ENCODE measurements around the gene PDX1.
A peak's percentile ranks its signal among the peaks of the same experiment; 100 is the strongest.
"Not testable (repeated sequence)": the region's sequence is repeated elsewhere in the genome, so short reads cannot be mapped to it uniquely, and the experiment has no call there.

Gene PDX1

DNA sequence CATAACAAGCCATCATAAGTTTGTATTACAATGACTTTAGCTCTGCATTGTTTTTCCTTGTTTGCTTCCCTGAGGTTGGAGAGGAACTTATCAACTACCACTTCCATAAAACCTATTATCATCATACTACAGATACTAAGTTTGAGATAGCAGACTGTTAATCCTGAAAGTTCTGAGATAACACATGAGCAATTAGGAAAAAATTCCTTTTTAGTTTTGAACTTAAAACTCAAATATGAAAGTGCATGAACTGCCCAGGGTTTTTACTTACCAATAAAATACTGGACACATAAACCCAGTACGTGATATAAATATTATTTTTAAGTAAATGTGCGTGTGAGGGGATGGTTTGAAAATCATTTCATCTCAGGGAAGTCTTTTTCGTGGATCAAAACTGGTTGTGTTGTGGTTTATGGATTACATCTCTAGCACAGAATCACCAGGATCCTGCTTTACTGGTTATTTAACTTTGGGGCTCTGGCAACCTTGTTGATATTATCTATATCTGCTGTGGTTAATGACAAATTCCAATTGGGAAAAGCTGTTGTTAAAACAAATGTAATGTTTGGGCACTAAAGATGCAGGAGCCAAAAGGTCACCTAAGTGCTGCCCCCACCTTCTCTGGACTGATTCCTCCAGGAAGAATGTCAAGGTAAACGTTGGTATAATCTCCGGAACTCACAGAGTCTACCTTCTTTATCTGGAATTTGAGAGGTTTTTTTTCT lies 36.9 kb downstream of the PDX1 start:
- DNase-seq, result no peak

DNA sequence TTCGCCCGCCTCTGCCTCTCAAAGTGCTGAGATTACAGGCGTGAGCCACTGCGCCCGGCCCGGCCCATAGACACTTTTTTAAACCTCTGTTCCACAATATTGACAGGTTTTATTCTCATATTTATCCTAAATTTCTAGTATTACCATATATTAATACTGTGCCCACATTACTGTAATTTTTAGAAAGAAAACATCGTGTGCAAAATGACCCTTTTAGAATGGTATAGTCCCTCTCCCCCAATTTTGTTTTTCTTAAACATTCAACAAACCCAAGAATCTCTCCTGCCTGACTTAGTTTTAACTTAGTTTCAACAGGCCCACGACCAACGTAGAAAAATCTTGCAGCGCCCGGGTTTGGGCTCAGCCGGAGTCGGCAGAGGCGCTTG lies 40.2 kb downstream of the PDX1 start:
- DNase-seq, result no peak

DNA sequence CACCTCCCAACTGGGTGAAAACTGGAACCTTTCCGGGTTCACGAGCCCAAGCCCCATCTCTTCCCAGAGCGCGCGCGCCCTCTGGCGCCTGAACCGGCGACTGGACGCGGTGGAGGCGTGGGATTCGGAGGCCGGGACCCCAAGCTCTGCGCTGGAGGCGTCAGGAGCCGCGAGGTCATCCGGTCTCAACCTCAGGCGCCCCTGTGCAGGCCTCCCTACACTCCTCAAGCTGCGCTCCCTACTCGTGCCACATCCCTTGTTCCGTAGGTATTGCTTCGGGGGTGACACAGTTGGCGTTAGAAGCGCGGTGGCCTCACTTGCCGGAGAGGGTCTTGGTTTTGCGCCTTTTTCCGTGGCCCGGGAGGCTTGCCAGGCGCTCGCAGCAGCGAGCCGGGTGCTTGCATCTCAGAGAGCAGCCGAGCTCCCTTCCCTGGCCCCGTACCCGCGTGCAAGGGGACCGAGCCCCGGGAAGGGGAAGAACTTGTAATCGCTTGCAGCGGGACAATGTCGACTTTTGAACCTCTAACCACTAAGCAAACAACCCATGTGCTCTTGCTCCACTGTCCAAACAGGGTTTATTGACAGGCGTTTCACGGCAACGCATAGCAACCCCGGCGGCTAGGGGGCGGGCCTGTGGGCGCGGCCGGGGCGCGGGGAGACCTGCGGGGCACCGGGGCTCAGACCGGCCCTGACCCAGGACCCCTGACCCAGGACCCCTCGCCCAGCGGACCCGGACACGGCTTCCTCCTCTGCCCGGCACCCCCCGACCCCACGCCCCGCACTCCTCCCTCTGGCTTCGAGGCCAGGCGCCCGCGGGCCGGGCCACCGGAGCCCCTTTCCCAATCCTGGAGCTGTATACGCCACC lies 40.8 kb downstream of the PDX1 start:
- peak; percentile 65 to 67 for DNase-seq

DNA sequence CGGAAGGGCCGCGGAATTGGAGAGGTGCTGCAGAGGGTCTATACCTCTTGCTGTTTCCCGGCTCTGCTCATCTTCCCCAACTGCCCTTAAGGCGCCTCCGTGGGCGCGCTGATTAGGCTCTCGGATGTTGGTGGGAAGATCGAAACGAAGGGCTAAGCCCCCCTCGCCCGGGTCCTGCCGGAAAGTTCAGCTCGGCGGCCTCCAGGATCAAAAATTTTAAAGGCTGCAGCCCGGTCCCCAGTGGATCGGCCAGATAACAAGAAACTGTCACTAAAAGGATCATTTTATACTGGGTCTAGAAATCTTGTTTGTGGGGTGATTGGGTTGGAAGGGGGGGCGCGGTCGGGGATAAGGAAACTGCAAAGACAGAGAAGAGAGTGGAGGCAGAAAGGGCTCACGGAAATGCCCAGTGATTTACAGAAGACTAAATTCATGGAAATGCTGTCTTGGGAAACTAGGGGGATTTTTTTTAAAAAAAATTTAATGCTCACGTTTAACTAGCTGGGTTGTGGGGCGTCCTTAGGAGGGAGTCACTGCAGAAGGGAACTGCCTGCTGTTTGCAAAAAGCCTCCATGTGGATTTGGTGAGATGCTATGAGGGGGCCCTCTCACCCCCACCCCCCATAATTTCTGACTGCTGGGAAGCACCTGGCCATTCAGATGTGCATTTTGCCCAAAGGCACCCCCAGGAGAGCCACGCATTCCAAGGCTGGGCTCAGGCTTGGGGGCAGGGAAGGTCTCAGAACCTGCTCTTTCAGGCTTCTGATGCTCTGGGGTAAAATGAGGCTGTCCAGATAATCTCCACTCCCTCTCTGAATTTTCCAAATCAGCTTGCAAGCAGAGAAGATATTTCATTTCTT lies 41.7 kb downstream of the PDX1 start:
- DNase-seq, result no peak

DNA sequence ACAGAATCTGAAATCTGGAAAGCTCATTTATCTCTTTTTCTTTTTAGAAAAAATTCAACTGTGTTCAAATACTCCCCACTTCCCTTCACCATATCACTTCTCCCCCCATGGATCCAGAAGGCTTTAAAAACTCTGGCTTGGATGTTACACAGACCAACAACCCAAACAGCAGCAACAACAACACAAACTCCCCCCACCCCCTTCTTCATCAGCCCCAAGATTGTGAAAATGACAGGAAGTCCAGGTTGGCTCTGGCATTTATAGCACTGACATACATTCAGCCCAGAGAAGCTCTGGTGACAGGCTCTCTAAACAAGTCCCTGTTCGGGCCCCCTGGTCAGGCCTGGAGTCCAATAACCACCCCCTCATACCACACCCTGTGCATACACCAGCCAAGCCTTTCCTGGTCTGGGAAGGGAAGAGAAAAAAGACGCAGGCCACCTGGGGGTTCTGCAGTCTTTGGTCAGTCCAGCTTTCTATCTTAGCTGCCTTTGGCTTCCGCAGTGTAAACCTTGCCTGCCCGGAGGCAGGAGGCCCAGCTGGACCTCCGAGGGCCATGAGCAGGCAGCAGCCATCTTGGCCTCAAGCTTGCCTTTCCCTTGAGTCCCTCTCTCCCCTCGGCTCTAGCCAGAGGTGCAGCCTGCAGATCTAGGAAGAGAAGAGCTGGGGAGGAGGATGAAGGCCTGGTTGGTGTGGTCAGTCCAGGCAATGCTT lies 42.5 kb downstream of the PDX1 start:
- no peak for DNase-seq

DNA sequence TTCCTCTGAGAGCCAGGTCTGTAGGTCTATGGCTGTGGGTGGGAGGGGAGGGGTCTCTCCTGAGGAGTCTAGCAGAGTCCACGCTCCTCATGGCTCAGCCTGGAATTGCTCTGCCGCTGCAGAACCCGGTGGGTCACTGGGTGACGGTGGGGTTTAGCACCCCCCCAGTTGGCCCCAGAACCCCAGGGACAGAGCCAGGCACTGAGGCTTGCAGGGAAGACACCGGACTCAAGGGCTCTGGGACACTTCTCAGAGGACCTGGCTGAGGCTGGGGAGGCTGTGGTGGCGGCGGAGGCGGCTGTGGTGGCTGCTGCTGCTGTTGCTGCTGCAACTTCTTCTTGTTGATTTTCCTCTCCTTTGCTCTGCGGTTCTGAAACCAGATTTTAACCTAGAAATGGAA lies 43.2 kb downstream of the PDX1 start:
- no peak for DNase-seq

DNA sequence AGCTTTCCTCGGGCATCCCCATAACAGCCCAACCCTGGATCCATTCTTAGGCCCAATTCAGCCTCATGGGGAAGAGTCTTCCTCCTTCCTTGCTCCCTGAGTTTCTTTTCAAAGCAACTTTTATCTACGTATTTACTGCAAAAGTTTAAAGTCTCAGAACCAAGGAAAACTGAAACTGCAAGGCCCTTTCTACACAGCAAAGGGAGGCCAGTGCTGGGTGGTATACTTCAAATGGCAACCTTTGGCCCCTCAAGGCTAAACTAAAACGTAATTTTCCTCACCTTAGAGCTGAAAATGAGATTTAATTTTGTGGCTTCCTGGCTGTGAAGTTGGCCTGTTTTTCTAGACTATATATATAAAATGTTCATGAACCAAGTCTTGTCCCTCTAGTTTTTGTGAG lies 43.7 kb downstream of the PDX1 start:
- no peak for DNase-seq

DNA sequence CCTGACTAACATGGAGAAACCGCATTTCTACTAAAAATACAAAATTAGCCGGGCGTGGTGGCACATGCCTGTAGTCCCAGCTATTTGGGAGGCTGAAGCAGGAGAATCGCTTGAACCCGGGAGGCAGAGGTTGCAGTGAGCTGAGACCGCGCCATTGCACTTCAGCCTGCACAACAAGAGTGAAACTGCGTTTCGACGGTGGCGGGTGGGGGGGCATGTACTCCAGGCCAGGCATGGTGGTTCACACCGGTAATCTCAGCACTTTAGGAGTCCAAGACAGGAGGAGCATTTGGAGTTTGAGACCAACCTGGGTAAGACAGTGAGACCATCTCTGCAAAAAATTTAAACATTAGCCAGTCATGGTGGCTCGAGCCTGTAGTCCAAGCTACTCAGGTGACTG lies 44.4 kb downstream of the PDX1 start:
- not testable (repeated sequence) for DNase-seq

DNA sequence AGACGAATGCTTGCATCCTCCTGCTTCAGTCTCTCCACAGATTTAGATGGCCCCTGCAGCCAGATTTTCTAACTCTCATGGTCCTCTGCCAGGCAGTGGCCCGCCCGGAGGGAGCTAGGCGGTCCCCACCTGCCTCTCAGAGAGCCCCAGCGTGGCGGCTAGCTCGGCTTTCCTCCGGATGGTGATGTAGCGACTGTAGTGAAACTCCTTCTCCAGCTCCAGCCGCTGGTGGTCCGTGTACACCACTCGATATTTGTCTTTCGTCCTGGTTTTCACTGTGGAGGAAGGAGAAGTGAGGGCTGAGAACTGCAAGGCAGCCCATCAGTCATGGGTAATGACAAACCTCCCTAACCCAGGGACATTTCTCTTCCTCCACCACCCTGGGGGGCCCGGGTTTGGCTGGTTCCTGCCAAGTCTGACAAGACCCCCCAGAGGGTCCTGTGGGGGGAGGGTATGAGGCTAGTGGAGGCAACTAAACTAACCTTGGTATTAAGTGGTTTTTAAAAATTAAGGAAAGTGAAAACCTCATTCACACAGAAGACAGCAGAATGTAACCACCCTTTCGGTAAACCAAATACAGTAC lies 45.0 kb downstream of the PDX1 start:
- DNase-seq, result no peak

DNA sequence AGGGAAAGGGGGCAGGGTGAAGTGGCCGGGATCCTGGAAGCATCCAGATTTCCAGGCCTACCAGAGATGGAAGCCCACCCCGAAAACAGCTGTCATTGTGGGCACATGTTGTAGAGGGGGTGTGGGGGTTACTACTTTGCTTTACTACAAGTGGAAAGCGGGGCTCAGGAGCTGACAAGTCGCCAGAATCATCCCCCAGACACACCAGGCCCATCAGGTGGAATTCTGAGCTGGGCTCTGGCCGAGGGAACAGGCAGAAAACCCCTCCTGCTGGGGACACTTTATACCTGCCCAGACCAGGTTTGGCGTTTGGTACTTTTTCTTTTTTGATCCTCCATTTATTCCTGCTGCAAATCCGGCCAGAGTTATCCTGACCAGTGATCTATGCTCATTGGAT lies 45.5 kb downstream of the PDX1 start:
- DNase-seq, result no peak

DNA sequence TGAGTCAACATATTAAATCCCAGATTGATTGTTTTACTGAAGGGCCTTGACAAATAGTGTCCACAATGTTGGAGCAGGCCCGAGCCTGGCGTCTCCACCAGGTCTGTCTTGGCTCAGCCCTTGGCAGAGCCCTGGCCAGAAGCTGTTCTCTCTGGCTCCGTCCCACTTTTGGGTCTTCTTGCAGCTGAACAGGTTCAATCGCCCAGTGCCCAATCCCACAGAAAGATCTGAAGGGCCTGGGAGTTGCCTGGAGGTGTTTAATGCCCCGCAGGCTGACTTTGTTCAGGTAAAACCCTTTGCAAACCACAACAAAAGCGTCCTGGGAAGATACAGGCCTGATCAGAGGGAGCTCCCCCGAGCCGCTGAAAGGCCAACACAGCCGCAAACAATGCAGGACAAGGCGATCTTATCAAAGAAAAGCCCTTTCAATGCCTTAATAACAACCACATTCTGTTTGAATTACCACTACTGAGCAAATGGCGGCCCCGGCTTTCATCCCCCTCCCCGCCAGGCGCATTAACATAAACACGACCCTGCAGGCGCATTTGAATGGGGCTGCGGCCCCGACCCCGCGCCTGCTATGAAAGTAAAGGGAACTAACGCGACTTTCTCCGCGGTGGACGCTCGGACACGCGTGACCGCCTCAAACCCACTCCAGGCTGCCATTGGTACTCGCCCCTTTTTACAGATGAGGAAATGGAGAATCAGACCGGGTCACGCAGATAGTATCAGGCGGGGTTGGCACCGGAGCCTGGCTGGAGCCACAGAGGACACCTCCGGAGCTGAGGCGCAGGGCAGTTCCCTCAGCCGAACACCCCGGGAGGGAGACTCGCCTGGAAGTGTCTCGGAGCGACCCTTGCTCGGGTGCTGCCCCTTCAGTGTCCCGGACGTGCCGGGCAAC lies 46.2 kb downstream of the PDX1 start:
- no peak for DNase-seq

DNA sequence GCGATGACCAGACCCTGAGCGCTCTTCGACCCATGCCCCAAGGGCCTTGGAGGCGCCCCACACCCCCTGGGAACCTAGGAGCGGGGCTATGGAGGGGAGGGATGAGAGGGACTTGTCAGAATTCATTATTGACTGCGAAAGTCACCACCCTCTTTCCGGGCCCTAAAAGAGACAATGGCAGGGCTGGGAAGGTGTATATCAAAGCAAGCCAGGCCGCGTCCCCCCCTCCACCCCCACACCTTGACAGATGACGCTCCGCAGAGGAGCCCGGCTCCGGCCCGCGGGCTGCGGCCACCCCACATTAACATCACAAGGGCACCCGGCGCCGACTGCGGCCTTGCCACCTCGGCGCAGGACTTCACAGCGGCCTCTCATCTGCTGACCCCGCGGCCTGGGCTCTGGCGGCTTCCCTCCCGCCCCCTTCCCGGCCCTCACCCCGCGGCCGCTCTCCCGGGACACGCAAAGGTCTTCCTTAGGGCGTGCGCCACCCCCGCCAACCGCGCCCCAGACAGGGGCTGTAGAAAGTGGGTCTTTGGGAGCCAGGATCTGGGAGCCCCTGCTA lies 46.9 kb downstream of the PDX1 start:
- no peak for DNase-seq

DNA sequence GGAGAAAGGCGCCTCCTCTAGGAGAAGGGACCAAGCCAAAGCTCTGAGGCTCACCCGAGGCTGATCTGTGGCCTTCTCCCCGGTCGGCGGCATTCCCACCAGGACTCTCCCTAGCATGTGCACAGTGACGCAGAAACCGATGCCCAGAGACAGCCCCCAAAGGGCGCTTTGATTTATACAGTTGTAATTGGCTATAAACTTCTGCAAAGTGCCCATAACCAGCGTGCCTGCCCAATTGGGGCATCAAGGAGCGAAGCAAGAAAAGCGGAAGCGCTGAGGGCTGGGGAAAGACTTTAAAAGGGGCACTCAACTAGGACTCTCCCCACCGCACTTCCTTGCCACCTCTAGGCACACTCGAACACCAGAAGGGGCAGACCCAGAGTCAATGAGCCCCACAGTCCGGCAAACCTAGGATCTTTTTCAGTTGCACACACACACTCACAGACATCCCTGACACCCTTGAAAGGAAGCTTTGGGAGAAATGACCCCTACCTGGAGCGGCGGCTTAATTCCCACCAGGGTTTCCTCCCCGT lies 47.5 kb downstream of the PDX1 start:
- DNase-seq, result no peak

DNA sequence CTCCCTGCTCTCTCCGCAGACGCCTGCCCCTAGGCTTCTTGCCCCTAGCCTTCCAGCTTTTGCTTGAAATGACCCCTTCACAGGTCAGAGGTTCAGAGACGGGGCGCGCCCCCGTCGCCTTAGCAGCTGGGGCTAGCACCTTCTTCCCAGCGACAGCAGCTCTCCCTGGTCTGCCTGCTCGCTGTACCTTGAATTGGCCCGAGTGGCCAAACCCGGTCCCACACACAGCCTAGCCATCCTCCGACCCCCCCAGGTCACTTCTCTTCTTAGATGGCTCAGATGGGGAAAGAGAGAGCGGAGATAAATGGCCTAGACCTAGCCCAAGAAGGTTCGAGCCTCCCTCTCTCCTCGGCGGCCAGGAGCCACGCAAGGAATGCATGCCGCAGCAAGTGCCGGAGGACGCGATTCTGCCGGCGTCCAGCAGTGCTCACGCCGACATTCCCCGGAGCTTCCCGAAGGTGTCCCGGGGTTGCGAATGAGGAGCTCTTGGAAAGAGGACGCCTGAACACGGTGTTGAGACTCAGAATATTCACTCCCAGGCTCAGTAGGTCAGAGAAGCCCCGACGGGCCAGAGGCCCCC lies 48.0 kb downstream of the PDX1 start:
- no peak for DNase-seq

DNA sequence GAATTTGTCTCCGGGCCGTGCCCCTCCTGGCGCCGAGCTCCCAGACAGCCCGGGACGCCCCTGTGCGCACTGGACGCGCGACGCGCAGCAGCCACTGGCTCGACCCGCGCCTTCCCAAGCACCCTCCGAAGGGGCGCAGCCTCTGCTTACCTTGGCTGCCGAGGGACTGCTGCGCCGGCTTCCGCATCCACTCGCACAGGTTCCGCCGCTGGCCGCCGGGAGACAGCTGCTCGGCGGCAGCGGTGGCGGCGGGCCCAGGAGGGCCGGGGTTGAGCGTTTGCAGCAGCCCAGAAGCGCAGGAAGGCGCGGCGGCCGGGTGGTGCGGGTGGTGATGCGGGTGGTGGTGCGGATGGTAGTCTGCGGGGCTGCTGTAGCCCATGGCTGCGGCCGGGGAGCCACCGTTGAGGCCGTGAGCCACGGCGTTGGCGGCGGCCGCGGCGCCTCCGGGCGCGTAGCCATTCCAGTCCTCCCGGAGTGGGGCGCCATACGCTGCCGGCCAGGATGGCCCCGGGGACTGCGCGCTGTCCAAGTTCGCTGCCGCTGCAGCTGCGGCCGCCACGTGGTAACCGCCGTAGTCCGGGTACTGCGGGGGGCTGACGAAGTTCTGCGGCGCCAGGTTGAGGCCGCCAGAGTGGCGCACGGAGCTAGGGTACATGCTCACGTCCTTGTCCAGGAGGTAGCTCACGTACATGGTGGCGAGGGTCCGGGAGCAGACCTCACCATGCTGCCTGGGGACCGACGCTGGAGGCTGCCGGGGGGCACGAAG lies 48.7 kb downstream of the PDX1 start:
- no peak for DNase-seq

DNA sequence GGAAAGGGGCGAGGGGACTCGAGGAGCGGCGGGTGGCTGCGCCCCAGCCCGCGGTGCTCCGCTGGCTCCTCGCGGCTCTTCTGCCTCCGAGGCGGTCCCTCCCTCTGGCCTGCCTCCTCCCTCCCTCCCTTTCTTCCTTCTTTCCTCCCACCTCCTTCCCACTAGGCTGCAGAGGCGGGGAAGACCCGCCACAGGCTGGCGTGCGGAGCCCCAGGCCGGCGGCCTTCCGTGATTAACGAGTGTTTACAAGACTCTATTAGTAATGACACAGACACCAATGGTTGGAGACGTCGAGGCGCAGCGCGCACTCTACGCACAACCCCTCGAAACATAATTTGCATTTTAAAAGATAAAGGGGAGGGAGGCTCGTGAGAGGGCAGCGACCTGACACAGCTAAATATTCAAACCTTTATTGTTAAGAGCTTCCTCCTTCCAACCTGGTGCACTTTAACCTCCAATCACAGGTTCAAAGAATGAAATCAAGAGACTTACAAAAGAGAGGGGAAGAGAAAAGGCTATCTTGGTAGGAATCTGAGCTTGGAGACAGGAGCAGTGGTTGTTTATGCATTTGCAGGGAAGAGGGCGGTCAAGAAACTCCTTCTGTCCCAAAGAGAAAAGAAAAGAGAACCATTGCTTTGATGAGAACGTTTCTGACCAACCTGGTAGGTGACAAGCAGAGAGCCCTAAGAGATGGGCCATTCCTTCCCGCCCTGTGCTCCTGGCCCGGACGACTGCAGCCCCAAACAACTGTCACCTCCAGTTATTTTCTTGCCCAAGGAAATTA lies 49.5 kb downstream of the PDX1 start, which contains the start of gene CDX2:
Gene CDX2, minus strand, starts transcription at position 234 of the 784 bp plus-strand sequence. CDS start 309 bp downstream, outside the sequence.
- no peak for DNase-seq

DNA sequence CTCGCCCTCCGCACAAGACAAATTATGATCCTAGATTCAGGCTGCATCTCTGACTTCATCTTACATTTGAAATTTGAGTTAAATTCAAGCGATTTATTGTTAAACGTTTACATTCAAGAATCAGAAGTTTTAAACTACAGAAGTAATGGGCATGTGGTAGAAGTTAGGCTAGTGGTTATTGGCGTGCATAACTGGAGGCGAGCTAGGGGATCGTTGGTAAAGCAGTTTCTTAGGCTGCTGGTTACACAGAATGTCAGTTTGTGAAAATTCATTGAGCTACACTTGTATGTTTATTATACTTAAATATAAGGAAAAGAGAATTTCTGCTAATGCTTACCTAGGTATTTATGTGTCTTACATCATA lies 50.0 kb downstream of the PDX1 start:
- DNase-seq, result no peak

DNA sequence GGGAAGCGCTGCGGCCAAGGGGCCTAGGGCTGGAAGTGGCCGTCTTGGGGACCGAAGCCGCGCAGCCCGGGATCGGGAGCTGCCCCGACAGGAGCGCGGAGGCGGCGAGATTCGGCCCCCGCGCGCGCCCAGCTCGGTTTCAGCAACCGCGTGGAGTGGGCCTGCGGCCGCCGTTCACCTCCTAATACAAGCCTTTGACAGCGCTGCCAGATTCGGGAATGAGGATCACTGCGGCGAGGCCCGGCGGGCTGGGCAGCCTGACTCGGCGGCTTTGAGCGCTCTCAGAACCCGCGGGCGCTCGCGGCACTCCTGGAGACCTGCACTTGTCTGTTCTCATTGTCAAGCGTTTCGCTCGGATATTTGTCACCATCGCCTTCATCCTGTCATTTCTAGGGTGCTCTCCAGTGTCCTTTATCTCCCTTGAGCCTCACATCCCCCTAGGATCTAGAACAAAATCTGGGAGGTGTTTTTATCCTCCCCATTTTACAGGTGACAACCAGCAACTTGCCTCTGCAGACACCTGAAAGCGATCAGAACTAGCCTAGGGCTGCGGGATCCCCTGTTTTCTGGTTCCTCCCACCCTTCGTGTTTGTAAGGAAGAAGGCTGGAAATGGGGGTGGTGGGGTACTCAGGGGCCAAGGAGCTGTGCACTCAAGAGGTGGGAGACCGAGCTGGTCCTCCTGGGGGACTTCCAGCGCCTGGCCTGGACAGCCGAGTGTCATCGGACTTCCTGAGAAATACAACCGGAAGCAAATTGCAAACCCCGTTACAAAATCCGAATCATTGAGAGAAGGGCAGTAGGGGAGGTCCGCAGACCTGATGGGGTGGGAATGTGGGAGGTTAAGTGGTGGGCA lies 50.8 kb downstream of the PDX1 start:
- no peak for DNase-seq

All from activated T-cell treated with anti-CD3 and anti-CD28 coated beads, Interleukin-2, amount 50 U/mL, for 48 hours (primary cell).